Caco-2 (cell line): Measurements from ENCODE around the gene BLTP1. TPM values are rescaled to one million over a fixed set of nuclear protein-coding genes. Genes with fewer than 3 reads are reported as not detected.

ENCODE experiments used
- BruUV-seq: library from RNA; stranded (reverse); fragments of 400-500 nt; replicated peaks from 2 replicates; lab custom pipeline; 2021; lab: Mats Ljungman, UMichigan
- CTCF ChIA-PET: fragments of 300-600 bp; sonication (Branson Sonifier 250); formaldehyde crosslinking; loops from one replicate; lab custom pipeline; 2022; ENCODE audit warnings: antibody characterized with exemption; lab: Charles Lee
- POLR2A ChIA-PET: fragments of 300-600 bp; sonication (Branson Sonifier 250); formaldehyde crosslinking; loops from one replicate; lab custom pipeline; 2022; ENCODE audit warnings: antibody characterized with exemption; lab: Charles Lee
- DNase-seq, 2 experiments: peaks; one replicate each; pipeline versions ENCODE4 v3.0.0 to v3.0.0-alpha.2; 2020 to 2022
- H3K27me3 ChIP-seq: replicated peaks from 2 replicates; pipeline ENCODE4 v1.6.0; 2011; ENCODE audit warnings: low read length; ENCODE audit not compliant: control insufficient read depth, insufficient read depth
- H3K36me3 ChIP-seq: 2 replicates; pipeline ENCODE4 v1.5.1; 2011; ENCODE audit warnings: low read length; ENCODE audit not compliant: control insufficient read depth, insufficient read depth
- H3K4me1 ChIP-seq: fragments of 250-450 bp; sonication (Bioruptor Pico); 2 replicates; pipeline ENCODE4 v1.5.1; 2020; ENCODE audit warnings: mild to moderate bottlenecking
- H3K4me3 ChIP-seq: 2 replicates; pipeline ENCODE4 v1.5.1; 2011; ENCODE audit warnings: low read depth, mild to moderate bottlenecking, control low read depth, low read length
- H3K9me3 ChIP-seq: fragments of 250-450 bp; sonication (Bioruptor Pico); 2 replicates; pipeline ENCODE4 v1.5.1; 2020; ENCODE audit warnings: mild to moderate bottlenecking, moderate library complexity
- H3K27ac Mint-ChIP-seq: one replicate; pipeline ENCODE4 v1.8.0; 2022; ENCODE audit warnings: mixed read lengths; ENCODE audit not compliant: unreplicated experiment
- H3K27me3 Mint-ChIP-seq: one replicate; pipeline ENCODE4 v1.8.0; 2022; ENCODE audit warnings: mixed read lengths; ENCODE audit not compliant: insufficient read depth, unreplicated experiment
- H3K36me3 Mint-ChIP-seq: one replicate; pipeline ENCODE4 v1.8.0; 2022; ENCODE audit warnings: mild to moderate bottlenecking, mixed read lengths; ENCODE audit not compliant: insufficient read depth, unreplicated experiment
- H3K4me1 Mint-ChIP-seq: one replicate; pipeline ENCODE4 v1.8.0; 2022; ENCODE audit warnings: low read depth, mixed read lengths; ENCODE audit not compliant: unreplicated experiment
- H3K4me3 Mint-ChIP-seq: one replicate; pipeline ENCODE4 v1.8.0; 2022; ENCODE audit warnings: mild to moderate bottlenecking, moderate library complexity, mixed read lengths; ENCODE audit not compliant: unreplicated experiment
- H3K9me3 Mint-ChIP-seq: one replicate; pipeline ENCODE4 v1.8.0; 2022; ENCODE audit warnings: mixed read lengths; ENCODE audit not compliant: unreplicated experiment
- CTCF ChIP-seq, 2 experiments: fragments of 200-600 bp in 1 of 2; IDR thresholded peaks; 1 replicate in 1 of 2; 2 replicates in 1 of 2; pipeline versions ENCODE4 v1.5.1 to v1.8.0; 2011 to 2022; ENCODE audit warnings: antibody characterized with exemption in 1 of 2, control low read depth in 1 of 2, inconsistent platforms in 1 of 2, low read depth in 1 of 2, low read length in 1 of 2, mild to moderate bottlenecking in 1 of 2, moderate library complexity in 1 of 2; ENCODE audit not compliant: insufficient read depth in 1 of 2, severe bottlenecking in 1 of 2, unreplicated experiment in 1 of 2
- intact Hi-C: fragments of 100-400 bp; cut with micrococcal nuclease; formaldehyde crosslinking; loops from one replicate; pipeline ENCODE4 v1.10.0; 2022; ENCODE audit not compliant: unreplicated experiment
- total RNA-seq: library from RNA; stranded (reverse); gene quantifications from 2 replicates; pipeline ENCODE4 v1.2.3, GENCODE V29; 2022

Gene BLTP1
- total RNA-seq, 1 experiment from 2014 or later: 32.0 TPM

- CTCF ChIA-PET: no interaction called here
- Mint-ChIP-seq H3K4me3 (no peak overlapping the region), H3K27me3 (peaks cover 11% of the 10 kb centered on the region), H3K27ac (no peak overlapping the region), H3K36me3 (no peaks in the 10 kb centered on the region), H3K9me3 (no peaks in the 10 kb centered on the region), H3K4me1 (no peaks in the 10 kb centered on the region)
- Histone ChIP-seq H3K4me1 (0 out of 2 replicates have a peak, but pooled peaks cover 5% of the 10 kb centered on the region), H3K36me3 (no peaks in the 10 kb centered on the region), H3K27me3 (no peaks in the 10 kb centered on the region), H3K9me3 (no peaks in the 10 kb centered on the region), H3K4me3 (no peak overlapping the region)
- no peak for DNase-seq
- no TSS peak for BruUV-seq
- intact Hi-C loops: no loop called here
- no peak for TF ChIP-seq CTCF (IDR thresholded peaks at IDR 0.05; ENCODE audit: insufficient read depth in 1 of 2, low read depth in 1 of 2, low read length in 1 of 2, severe bottlenecking in 1 of 2, unreplicated experiment in 1 of 2)
- POLR2A ChIA-PET: no interaction called here
Observed at GRCh38 chr4:122146652-122147051, 5.5 kb upstream of the BLTP1 start.

GRCh38 chr4:122150931-122151330 is 1.2 kb upstream of the BLTP1 start:
- BruUV-seq: no TSS peak
- Mint-ChIP-seq H3K27me3 (peaks cover 5% of the 10 kb centered on the region), H3K27ac (peak overlapping the region; percentile 90), H3K4me3 (peak overlapping the region; percentile 86), H3K4me1 (no peaks in the 10 kb centered on the region), H3K36me3 (peaks cover 5% of the 10 kb centered on the region), H3K9me3 (peaks cover 8% of the 10 kb centered on the region)
- H3K4me1 ChIP-seq: 0 out of 2 replicates have a peak, but pooled peaks cover 5% of the 10 kb centered on the region
- H3K27me3 ChIP-seq: no peaks in the 10 kb centered on the region
- H3K36me3 ChIP-seq: no peaks in the 10 kb centered on the region
- POLR2A ChIA-PET: no interaction called here
- no peak for DNase-seq
- no peaks in the 10 kb centered on the region for H3K9me3 ChIP-seq
- no peak for TF ChIP-seq CTCF (IDR thresholded peaks at IDR 0.05; ENCODE audit: insufficient read depth in 1 of 2, low read depth in 1 of 2, low read length in 1 of 2, severe bottlenecking in 1 of 2, unreplicated experiment in 1 of 2)
- intact Hi-C loops: loop anchor here (5.0 kb wide), 1 partner anchor 349 kb away; the partner anchor contains the start of gene EXOSC9
- CTCF ChIA-PET: no interaction called here
- no peak overlapping the region for H3K4me3 ChIP-seq

GRCh38 chr4:122152711-122153226 is 638 bp downstream of the BLTP1 start:
- Mint-ChIP-seq H3K27me3 (no peaks in the 10 kb centered on the region), H3K4me3 (peak overlapping the region; percentile 86), H3K4me1 (no peaks in the 10 kb centered on the region), H3K9me3 (peaks cover 19% of the 10 kb centered on the region), H3K27ac (peak overlapping the region; percentile 90), H3K36me3 (peaks cover 11% of the 10 kb centered on the region)
- H3K27me3 ChIP-seq: no peaks in the 10 kb centered on the region
- H3K9me3 ChIP-seq: no peaks in the 10 kb centered on the region
- H3K4me3 ChIP-seq: peak overlapping the region; percentile 81
- no peak for TF ChIP-seq CTCF (IDR thresholded peaks at IDR 0.05; ENCODE audit: insufficient read depth in 1 of 2, low read depth in 1 of 2, low read length in 1 of 2, severe bottlenecking in 1 of 2, unreplicated experiment in 1 of 2)
- intact Hi-C loops: loop anchor here (1.0 to 5.0 kb wide), 2 partner anchors 202 to 350 kb away; partner anchors contain the start of gene EXOSC9
- H3K36me3 ChIP-seq: no peaks in the 10 kb centered on the region; the same call in 1 of the 2 replicates
- BruUV-seq: no TSS peak
- ChIA-PET CTCF (no interaction called here), POLR2A (no interaction called here)
- DNase-seq: peak; percentile 40 to 50
- H3K4me1 ChIP-seq: 0 out of 2 replicates have a peak, but pooled peaks cover 5% of the 10 kb centered on the region
